AG10803 (cell line): ENCODE measurements around the gene IMMP2L.

Source experiments
- DNase-seq: peaks from one replicate; pipeline ENCODE4 v3.0.0; 2010; ENCODE audit warnings: low read depth
- H3K4me3 ChIP-seq: 2 replicates; pipeline ENCODE4 v1.5.1; 2011; ENCODE audit warnings: mild to moderate bottlenecking, low read length, control low read depth
- TF ChIP-seq, protein P1 (sequence below): conservative IDR thresholded peaks from 2 replicates; pipeline ENCODE4 v1.5.1; 2011; ENCODE audit warnings: mild to moderate bottlenecking, low read length, control low read depth, inconsistent platforms

Gene IMMP2L

DNA sequence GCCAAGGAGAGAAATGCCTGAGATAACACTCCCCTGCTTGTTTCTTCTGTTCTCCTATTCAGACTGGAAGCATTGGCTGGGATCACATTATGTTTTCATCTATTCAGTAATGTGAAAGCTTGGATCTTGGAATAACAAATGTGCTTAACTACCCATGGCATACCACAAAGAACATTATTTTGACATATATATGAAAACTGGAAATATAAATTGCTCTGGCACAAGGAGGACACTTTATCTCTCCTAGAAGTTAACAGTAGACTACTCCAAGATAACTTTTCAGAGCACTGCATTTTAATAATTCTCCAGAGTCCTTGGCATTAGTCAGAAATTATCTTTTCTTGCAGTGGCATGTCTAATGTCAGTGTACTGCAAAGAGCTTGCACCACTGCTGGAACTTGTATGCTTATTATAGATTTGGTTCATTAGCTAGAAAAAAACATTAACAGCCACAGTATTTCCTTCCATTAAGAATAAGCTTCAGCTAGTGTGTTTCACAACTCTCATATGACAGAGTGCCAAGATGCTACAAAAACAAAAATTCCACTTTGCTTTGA lies 640.6 kb downstream of the IMMP2L start:
- TF ChIP-seq, protein P1, sequence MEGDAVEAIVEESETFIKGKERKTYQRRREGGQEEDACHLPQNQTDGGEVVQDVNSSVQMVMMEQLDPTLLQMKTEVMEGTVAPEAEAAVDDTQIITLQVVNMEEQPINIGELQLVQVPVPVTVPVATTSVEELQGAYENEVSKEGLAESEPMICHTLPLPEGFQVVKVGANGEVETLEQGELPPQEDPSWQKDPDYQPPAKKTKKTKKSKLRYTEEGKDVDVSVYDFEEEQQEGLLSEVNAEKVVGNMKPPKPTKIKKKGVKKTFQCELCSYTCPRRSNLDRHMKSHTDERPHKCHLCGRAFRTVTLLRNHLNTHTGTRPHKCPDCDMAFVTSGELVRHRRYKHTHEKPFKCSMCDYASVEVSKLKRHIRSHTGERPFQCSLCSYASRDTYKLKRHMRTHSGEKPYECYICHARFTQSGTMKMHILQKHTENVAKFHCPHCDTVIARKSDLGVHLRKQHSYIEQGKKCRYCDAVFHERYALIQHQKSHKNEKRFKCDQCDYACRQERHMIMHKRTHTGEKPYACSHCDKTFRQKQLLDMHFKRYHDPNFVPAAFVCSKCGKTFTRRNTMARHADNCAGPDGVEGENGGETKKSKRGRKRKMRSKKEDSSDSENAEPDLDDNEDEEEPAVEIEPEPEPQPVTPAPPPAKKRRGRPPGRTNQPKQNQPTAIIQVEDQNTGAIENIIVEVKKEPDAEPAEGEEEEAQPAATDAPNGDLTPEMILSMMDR, result no peak
- peak; percentile 5 for DNase-seq
- no peak overlapping the region for H3K4me3 ChIP-seq

DNA sequence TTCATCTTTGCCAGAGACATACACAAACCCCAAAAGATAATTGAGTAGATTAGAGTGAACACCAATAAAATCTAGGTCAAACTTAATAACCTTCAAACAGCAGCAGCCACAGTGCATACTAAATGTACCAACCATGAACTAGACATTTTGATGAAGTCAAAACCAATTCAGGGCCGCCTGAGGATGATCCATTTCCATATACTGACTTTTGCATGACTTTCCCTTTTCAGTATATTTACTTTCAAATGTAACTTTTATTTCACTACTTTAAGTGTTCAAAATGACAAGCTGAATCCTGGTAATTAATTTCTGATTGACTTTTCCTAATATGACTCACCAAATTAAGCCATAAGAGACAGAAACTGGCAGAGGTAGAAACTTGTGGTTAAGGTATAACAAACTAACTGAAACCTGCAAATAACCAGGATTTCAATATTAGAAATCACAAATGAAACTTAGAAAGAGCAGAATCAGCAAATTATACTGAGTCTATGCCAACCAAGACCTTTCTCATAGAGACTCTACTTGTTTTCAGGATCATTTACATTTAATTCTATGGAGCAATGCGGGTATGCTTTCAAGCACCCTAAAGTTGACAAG lies 643.2 kb downstream of the IMMP2L start:
- no peak for DNase-seq
- TF ChIP-seq, protein P1, result no peak
- H3K4me3 ChIP-seq, result no peak overlapping the region

GRCh38 chr7:110914263-110914662 lies 648.0 kb downstream of the IMMP2L start:
- no peak for DNase-seq
- TF ChIP-seq, protein P1, result no peak
- H3K4me3 ChIP-seq, result no peak overlapping the region

- TF ChIP-seq, protein P1, result no peak
- no peak overlapping the region for H3K4me3 ChIP-seq
- no peak for DNase-seq
These were observed 650.7 kb downstream of the IMMP2L start for GRCh38 chr7:110911632-110912031.

DNA sequence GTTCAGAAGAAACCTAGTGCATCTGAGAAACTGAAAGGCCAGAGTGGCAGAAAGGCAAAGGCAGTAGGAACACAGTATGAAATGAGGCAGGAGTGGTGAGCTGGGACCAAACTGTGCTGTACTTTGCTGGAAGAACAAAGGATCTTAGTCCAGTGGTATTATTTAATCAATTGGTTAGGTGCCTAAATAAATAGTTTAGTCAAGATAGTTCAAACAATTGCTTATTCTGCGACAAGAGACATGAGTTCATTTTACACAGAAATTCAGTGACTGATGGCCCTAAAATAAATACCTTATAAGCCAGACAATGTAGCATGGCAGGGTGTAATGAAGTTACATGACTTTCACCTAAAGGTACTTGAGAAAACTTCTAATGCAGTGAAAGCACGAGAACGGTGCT lies 653.2 kb downstream of the IMMP2L start:
- no peak for DNase-seq
- TF ChIP-seq, protein P1, result no peak
- no peak overlapping the region for H3K4me3 ChIP-seq

DNA sequence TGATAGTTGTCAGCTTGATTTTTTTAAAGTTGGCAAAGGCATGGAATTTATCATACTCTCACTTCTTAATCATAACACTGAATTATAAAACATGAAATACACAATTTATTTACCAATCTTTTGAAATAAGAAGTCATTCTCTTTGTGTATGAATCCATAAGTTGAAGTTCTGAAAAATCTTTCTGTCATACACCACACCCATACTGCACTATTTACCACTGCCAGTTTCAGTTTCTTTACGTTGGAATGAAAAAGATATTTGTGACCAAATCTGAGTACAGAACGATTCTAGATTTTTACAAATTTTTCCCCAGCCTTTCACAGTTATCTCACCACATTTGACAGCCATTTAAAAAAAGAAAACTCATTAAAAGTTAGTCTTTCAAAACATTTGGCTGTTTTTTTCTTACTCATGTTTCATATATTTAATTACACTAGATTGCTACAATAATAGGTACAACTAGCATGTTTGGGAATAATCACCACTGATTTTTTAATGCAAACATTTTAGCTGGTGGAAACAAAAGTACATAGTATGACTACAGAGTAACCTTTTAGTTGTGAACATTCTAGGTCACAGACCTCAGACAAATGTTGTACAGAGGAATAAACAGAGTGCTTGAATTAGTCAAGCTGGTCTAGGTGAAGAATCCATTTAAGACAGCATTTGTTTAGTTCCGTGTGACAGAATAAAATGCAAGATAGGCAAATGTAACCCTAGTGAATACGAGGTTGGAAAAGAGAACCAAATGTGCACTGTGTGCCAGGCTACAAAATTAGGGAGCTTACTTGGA lies 656.3 kb downstream of the IMMP2L start:
- TF ChIP-seq, protein P1, result no peak
- no peak for DNase-seq

DNA sequence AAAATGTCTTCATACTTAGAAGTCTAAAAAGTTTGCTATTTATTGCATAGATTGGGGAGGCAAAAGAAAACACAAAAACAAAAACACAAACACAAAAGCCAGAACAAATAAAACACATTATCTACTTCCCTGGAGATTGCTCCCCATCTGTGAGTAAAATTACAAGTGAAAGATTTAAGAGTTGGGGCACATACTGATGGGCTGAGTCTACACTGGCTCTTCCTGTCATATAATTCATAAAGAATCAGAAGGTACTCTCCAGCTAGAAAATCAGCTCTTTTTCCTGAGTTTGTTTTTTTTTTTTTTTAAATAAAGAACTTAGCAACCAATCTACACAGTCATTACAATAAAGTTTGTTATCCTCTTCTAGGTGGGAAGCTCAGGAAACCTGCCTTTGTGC lies 663.8 kb downstream of the IMMP2L start:
- no peak for DNase-seq
- TF ChIP-seq, protein P1, result no peak
- no peak overlapping the region for H3K4me3 ChIP-seq

More for the DNA sequence above, 656.3 kb downstream of the IMMP2L start:
- H3K4me3 ChIP-seq, result no peak overlapping the region
